TTC549 (cell line): ENCODE data around the gene SPATS2.
"Not testable (repeated sequence)": the region's sequence is repeated elsewhere in the genome, so short reads cannot be mapped to it uniquely, and the experiment has no call there.

Source experiments
- FAIRE-seq: peaks from 2 replicates; lab custom pipeline; 2012; peaks lifted over from hg19 to GRCh38; lab: Jason Lieb, UNC

SPATS2 gene

GRCh38 chr12:49367381-49368239 lies at the start of gene SPATS2:
SPATS2 (plus strand) TSS chr12:49367462; CDS start chr12:49461013, 93,551 bp downstream.
- FAIRE-seq: no peak

- FAIRE-seq: not testable (repeated sequence)
Measured at GRCh38 chr12:49320411-49321103, 46.7 kb upstream of the SPATS2 start.

- FAIRE-seq: no peak
Measured at GRCh38 chr12:49322367-49322707, 44.9 kb upstream of the SPATS2 start.

- peak; percentile 96 for FAIRE-seq
Measured at GRCh38 chr12:49322708-49323523, 44.3 kb upstream of the SPATS2 start, which contains the start of gene TROAP. TROAP (plus strand) TSS chr12:49323255; CDS start chr12:49323609, 354 bp downstream.

GRCh38 chr12:49323524-49324097 lies 43.7 kb upstream of the SPATS2 start:
- no peak for FAIRE-seq

- no peak for FAIRE-seq
Measured at GRCh38 chr12:49325606-49326005, 41.7 kb upstream of the SPATS2 start.

GRCh38 chr12:49327368-49327767 lies 39.9 kb upstream of the SPATS2 start:
- FAIRE-seq: no peak

GRCh38 chr12:49327887-49328286 lies 39.4 kb upstream of the SPATS2 start:
- FAIRE-seq: no peak

DNA sequence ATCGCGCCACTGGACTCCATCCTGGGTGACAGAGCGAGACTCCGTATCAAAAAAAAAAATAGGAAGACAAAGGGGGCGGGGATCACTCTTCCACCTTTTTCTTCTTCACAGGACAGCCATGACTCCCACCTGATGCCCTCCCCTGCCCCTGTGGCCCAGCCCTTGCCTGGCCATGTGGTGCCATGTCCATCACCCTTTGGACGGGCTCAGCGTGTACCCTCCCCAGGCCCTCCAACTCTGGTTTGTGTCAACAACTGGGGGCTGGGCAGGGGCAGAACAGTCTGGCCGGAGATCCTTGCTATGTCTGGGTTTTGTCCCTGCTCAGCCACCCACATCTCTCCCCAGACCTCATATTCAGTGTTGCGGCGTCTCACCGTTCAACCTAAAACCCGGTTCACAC lies 38.4 kb upstream of the SPATS2 start:
- FAIRE-seq: no peak

GRCh38 chr12:49330032-49330619 lies 37.1 kb upstream of the SPATS2 start:
- no peak for FAIRE-seq

- no peak for FAIRE-seq
Measured at GRCh38 chr12:49330631-49331379, 36.5 kb upstream of the SPATS2 start.

GRCh38 chr12:49331380-49332222 lies 35.7 kb upstream of the SPATS2 start:
- FAIRE-seq: peak; percentile 83

DNA sequence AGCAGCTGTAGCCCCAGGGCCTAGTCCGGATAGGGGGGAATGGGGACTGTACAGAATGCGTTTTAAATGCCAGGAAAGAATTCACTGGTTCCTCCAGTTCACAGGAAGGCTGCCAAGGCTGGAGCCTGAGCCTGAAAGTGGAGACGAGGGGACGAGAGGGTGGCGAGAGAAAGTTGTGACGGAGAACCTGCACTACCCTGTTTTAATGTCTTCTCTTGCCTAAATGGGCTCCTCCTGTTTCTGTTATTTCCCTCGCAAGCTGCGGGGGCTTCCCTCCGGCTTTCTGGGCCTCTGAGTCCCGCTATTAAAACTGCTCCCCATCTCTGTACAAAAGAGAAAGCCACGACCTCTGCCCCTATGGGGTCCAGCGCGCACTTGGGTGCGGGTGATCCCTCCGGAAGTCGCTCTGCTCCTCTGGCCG lies 34.8 kb upstream of the SPATS2 start:
- FAIRE-seq: no peak

DNA sequence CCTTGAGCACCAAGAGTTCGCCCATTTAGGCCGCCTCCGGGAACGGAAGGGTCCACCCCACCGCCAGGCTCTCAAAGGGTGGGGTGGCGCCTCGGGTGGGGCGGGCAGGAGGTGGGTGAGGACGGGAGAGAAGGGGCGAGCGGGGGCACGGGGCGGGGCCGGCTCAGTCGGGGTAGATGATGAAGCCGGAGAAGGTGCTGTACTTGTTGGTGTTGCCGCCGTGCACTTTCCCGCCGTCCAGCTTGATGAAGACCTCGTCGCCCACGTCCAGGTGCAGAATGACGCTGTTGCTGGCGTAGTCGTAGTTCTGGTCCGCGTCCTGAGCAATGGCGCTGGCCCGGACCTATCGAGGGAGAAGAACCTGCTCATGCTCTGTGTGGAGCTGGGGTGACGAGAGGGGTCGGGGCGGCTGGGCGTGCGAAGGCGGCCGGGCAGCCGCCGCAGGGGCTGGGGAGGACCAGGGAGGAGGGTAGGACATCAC lies 34.3 kb upstream of the SPATS2 start:
- no peak for FAIRE-seq

- not testable (repeated sequence) for FAIRE-seq
Measured at GRCh38 chr12:49333778-49334177, 33.5 kb upstream of the SPATS2 start.

DNA sequence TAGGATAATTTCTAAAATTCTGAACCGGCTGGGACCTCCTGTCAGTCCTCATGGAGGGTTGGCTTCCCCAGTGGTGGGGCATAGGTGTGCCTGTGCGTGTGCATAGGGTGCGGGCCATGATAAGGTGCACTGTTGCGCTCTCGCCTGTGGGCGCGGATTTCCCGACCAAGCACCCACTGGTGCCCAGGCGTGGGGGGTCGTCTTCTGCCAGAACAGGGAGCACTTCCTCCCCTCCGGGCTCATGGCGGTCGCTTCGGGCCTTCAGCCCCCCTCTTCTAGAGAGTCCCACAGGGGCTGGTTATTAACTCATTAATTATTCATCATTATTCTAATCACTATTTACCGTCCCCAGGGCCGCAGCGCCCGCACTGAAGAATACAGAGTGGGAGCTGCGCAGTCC lies 33.0 kb upstream of the SPATS2 start:
- no peak for FAIRE-seq

GRCh38 chr12:49334681-49335080 lies 32.6 kb upstream of the SPATS2 start:
- no peak for FAIRE-seq

- no peak for FAIRE-seq
Measured at GRCh38 chr12:49335118-49335954, 31.9 kb upstream of the SPATS2 start.
